Esophagus muscularis mucosa (tissue), 4 donors: Measurements from ENCODE around the gene LRGUK. TPM values are rescaled to one million over a fixed set of nuclear protein-coding genes. Genes with fewer than 3 reads are reported as not detected.

Experiments
- DNase-seq: peaks from one replicate; pipeline ENCODE4 v3.0.0-alpha.2; 2017; ENCODE audit errors: extremely low spot score
- H3K27ac ChIP-seq, 4 donors: fragments of 200-600 bp; sonication (generic); replicated peaks in 1 of 4; 1 replicate in 3 of 4; 2 replicates in 1 of 4; pipeline ENCODE4 v1.5.1; 2016 to 2019; ENCODE audit warnings: mild to moderate bottlenecking in 1 of 4
- H3K27me3 ChIP-seq, 4 donors: fragments of 200-600 bp; sonication (generic); one replicate each; pipeline versions ENCODE4 v1.5.1 to v1.6.0; 2016 to 2019
- H3K36me3 ChIP-seq, 4 donors: fragments of 200-600 bp; sonication (generic); one replicate each; pipeline ENCODE4 v1.5.1; 2016 to 2019
- H3K4me1 ChIP-seq, 4 donors: fragments of 200-600 bp; sonication (generic); one replicate each; pipeline ENCODE4 v1.5.1; 2016 to 2019
- H3K4me3 ChIP-seq, 4 donors: fragments of 200-600 bp; sonication (generic); 1 replicate in 2 of 4; 2 replicates in 2 of 4; pipeline ENCODE4 v1.5.1; 2016 to 2019; ENCODE audit warnings: mild to moderate bottlenecking in 4 of 4, moderate library complexity in 1 of 4
- H3K9me3 ChIP-seq, 4 donors: fragments of 200-600 bp; sonication (generic); 1 replicate in 3 of 4; 2 replicates in 1 of 4; pipeline ENCODE4 v1.5.1; 2016 to 2019
- EP300 ChIP-seq: sonication (generic); formaldehyde crosslinking; IDR thresholded peaks from one replicate; pipeline ENCODE4 v1.6.1; 2017; ENCODE audit warnings: antibody characterized with exemption
- POLR2A ChIP-seq: fragments of 450-650 bp; IDR thresholded peaks from one replicate; pipeline ENCODE4 v1.6.1; 2017; ENCODE audit warnings: antibody characterized with exemption, moderate library complexity, mild to moderate bottlenecking, low read depth
- POLR2AphosphoS5 ChIP-seq, 2 donors: sonication (generic); formaldehyde crosslinking; IDR thresholded peaks; one replicate each; pipeline ENCODE4 v1.6.1; 2017; ENCODE audit warnings: antibody characterized with exemption in 2 of 2
- WGBS: methylation state at CpG from one replicate; pipeline ENCODE4 v1.1.5; 2018; 5-methylcytosine and 5-hydroxymethylcytosine counted together
- intact Hi-C: fragments of 100-400 bp; cut with DNase I; formaldehyde crosslinking; loops from one replicate; pipeline ENCODE4 v1.15.1; 2023
- total RNA-seq, 4 donors: library from RNA; depleted of rRNA; stranded (reverse); fragments of >200 nt; gene quantifications; one replicate each; pipeline versions ENCODE4 v1.1.0 to v1.2.1, GENCODE V29; 2016
- TF ChIP-seq, protein P1 (sequence below), 3 experiments: fragments of 200-600 bp in 2 of 3; fragments of 450-650 bp in 1 of 3; sonication (generic) in 2 of 3; IDR thresholded peaks; one replicate each; pipeline ENCODE4 v1.5.1; 2017 to 2019; ENCODE audit warnings: antibody characterized with exemption in 3 of 3, mild to moderate bottlenecking in 2 of 3, moderate library complexity in 1 of 3

The LRGUK gene
- total RNA-seq, 4 donors from 2014 or later = 0.13 to 0.83 (median 0.31) TPM

GRCh38 chr7:134245253-134245652 lies 118.1 kb downstream of the LRGUK start:
- intact Hi-C loops = no loop called here
- WGBS = 88% methylated on average over 2 of the region's 2 CpGs
- no peak overlapping the region for H3K27ac ChIP-seq
- no peaks in the 10 kb centered on the region for H3K4me1 ChIP-seq
- H3K4me3 ChIP-seq = no peak overlapping the region
- DNase-seq = no peak
- H3K36me3 ChIP-seq = no peaks in the 10 kb centered on the region
- no peaks in the 10 kb centered on the region for H3K9me3 ChIP-seq
- no peaks in the 10 kb centered on the region for H3K27me3 ChIP-seq
- TF ChIP-seq, protein P1, sequence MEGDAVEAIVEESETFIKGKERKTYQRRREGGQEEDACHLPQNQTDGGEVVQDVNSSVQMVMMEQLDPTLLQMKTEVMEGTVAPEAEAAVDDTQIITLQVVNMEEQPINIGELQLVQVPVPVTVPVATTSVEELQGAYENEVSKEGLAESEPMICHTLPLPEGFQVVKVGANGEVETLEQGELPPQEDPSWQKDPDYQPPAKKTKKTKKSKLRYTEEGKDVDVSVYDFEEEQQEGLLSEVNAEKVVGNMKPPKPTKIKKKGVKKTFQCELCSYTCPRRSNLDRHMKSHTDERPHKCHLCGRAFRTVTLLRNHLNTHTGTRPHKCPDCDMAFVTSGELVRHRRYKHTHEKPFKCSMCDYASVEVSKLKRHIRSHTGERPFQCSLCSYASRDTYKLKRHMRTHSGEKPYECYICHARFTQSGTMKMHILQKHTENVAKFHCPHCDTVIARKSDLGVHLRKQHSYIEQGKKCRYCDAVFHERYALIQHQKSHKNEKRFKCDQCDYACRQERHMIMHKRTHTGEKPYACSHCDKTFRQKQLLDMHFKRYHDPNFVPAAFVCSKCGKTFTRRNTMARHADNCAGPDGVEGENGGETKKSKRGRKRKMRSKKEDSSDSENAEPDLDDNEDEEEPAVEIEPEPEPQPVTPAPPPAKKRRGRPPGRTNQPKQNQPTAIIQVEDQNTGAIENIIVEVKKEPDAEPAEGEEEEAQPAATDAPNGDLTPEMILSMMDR (IDR thresholded peaks at IDR 0.05) = no peak
- TF ChIP-seq POLR2AphosphoS5 (IDR thresholded peaks at IDR 0.05) = no peak
- no peak for TF ChIP-seq POLR2A
- no peak for TF ChIP-seq EP300

- H3K36me3 ChIP-seq = no peaks in the 10 kb centered on the region
- intact Hi-C loops = no loop called here
- H3K4me1 ChIP-seq = no peaks in the 10 kb centered on the region
- no peak for DNase-seq
- H3K9me3 ChIP-seq = no peaks in the 10 kb centered on the region
- 41% methylated on average over 3 of the region's 3 CpGs for WGBS
- H3K4me3 ChIP-seq = no peak overlapping the region
- TF ChIP-seq POLR2AphosphoS5 (IDR thresholded peaks at IDR 0.05) (no peak), EP300 (no peak), POLR2A (no peak)
- TF ChIP-seq, protein P1 (IDR thresholded peaks at IDR 0.05) = no peak
- no peaks in the 10 kb centered on the region for H3K27me3 ChIP-seq
- no peak overlapping the region for H3K27ac ChIP-seq
Measured at GRCh38 chr7:134246347-134246746, 119.2 kb downstream of the LRGUK start.

GRCh38 chr7:134246761-134247160 lies 119.6 kb downstream of the LRGUK start:
- WGBS = 74% methylated on average over 2 of the region's 2 CpGs
- H3K27ac ChIP-seq = no peak overlapping the region
- H3K4me1 ChIP-seq = no peaks in the 10 kb centered on the region
- DNase-seq = no peak
- no peak for TF ChIP-seq POLR2AphosphoS5 (IDR thresholded peaks at IDR 0.05)
- TF ChIP-seq POLR2A = no peak
- TF ChIP-seq EP300 = no peak
- TF ChIP-seq, protein P1 (IDR thresholded peaks at IDR 0.05) = no peak
- no peak overlapping the region for H3K4me3 ChIP-seq
- H3K27me3 ChIP-seq = no peaks in the 10 kb centered on the region
- no peaks in the 10 kb centered on the region for H3K36me3 ChIP-seq
- intact Hi-C loops = no loop called here
- H3K9me3 ChIP-seq = no peaks in the 10 kb centered on the region

DNA sequence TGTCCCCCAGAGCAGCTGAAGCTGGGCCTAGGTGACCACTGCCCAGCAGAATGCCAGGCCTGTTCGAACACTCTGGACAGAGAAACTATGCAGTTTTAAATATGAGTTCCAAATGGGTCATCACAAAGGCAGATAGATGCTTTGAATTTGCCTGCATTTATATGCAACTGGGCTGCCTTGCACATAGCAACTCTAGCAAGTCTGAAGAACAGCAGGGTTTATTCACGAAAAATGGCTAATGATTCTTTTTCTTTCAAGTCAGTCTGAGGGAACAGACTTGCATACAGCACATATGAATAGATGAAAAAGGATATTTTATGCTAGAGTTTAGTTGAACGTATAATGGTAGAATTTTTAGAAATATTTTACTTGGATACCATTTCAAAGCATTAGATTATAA lies 121.1 kb downstream of the LRGUK start:
- 83% methylated on average over 3 of the region's 3 CpGs for WGBS
- Histone ChIP-seq H3K27ac (no peak overlapping the region), H3K4me3 (no peak overlapping the region), H3K9me3 (no peaks in the 10 kb centered on the region), H3K4me1 (no peaks in the 10 kb centered on the region), H3K36me3 (no peaks in the 10 kb centered on the region), H3K27me3 (no peaks in the 10 kb centered on the region)
- no peak for DNase-seq
- intact Hi-C loops = no loop called here
- TF ChIP-seq POLR2A (no peak), EP300 (no peak), POLR2AphosphoS5 (IDR thresholded peaks at IDR 0.05) (no peak)
- TF ChIP-seq, protein P1 (IDR thresholded peaks at IDR 0.05) = no peak

- H3K27me3 ChIP-seq = no peaks in the 10 kb centered on the region
- 98% methylated on average over 3 of the region's 3 CpGs for WGBS
- H3K4me1 ChIP-seq = no peaks in the 10 kb centered on the region
- no peaks in the 10 kb centered on the region for H3K9me3 ChIP-seq
- intact Hi-C loops = no loop called here
- DNase-seq = no peak
- no peak overlapping the region for H3K27ac ChIP-seq
- H3K36me3 ChIP-seq = no peaks in the 10 kb centered on the region
- TF ChIP-seq EP300 (no peak), POLR2A (no peak), POLR2AphosphoS5 (IDR thresholded peaks at IDR 0.05) (no peak)
- TF ChIP-seq, protein P1 (IDR thresholded peaks at IDR 0.05) = no peak
- H3K4me3 ChIP-seq = no peak overlapping the region
Measured at GRCh38 chr7:134254311-134254710, 127.2 kb downstream of the LRGUK start.
